Activated naive CD8-positive, alpha-beta T cell treated with anti-CD3 and anti-CD28 coated beads, Interleukin-2, amount 10 ng/mL, durations not matched to agents 7 days and 5 days (primary cell): ENCODE results near the gene MACROD2. TPM values are rescaled to one million over a fixed set of nuclear protein-coding genes. Genes with fewer than 3 reads are reported as not detected.

ENCODE experiments used
- ATAC-seq: fragments of 150-1000 bp; cut with Tn5 transposase; one replicate; pipeline ENCODE4 v1.10.0; 2021; ENCODE audit warnings: low read depth, moderate library complexity
- POLR2A ChIA-PET: fragments of 350-600 bp; sonication (Branson Sonifier 250); formaldehyde crosslinking; loops from one replicate; lab custom pipeline; 2021; ENCODE audit warnings: antibody characterized with exemption; lab: Charles Lee
- DNase-seq: peaks from one replicate; pipeline ENCODE4 v3.0.0; 2021
- H3K27ac Mint-ChIP-seq: one replicate; pipeline ENCODE4 v1.8.0; 2022; ENCODE audit warnings: mild to moderate bottlenecking, mixed read lengths
- H3K27me3 Mint-ChIP-seq: one replicate; pipeline ENCODE4 v1.8.0; 2022; ENCODE audit warnings: mild to moderate bottlenecking, moderate library complexity, mixed read lengths
- H3K36me3 Mint-ChIP-seq: one replicate; pipeline ENCODE4 v1.8.0; 2021; ENCODE audit warnings: mild to moderate bottlenecking, mixed read lengths
- H3K4me1 Mint-ChIP-seq: one replicate; pipeline ENCODE4 v1.8.0; 2021; ENCODE audit warnings: mixed read lengths
- H3K4me3 Mint-ChIP-seq: one replicate; pipeline ENCODE4 v1.8.0; 2022; ENCODE audit warnings: mild to moderate bottlenecking, moderate library complexity, mixed read lengths
- H3K9me3 Mint-ChIP-seq: one replicate; pipeline ENCODE4 v1.8.0; 2021; ENCODE audit warnings: mixed read lengths
- total RNA-seq, 2 experiments: library from RNA; stranded (reverse); gene quantifications; one replicate each; pipeline ENCODE4 v1.2.3, GENCODE V29; 2021

The MACROD2 gene
- total RNA-seq, 2 experiments from 2014 or later = not detected

DNA sequence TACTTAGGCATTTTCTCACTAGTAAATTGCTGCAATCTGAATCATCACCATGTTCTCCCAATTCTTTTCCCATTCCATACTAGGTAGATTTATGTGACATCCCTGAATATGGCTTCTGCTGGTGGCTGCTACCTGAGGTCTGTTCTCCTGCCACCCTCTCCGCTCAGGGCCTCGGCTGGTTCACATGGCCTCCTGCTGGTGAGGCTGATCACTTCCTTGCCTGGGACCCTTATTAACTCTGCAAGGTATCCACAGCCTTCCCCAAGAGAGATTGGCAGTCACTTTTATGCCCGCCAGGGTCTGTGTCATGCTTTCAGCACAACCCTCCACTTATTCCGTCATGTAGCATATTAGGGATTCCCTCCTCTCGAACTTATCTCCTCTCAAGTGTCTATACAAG lies 766.6 kb downstream of the MACROD2 start:
- ATAC-seq (no peak), DNase-seq (no peak)
- H3K27me3 Mint-ChIP-seq = no peaks in the 10 kb centered on the region
- POLR2A ChIA-PET = no interaction called here
- H3K4me1 Mint-ChIP-seq = no peaks in the 10 kb centered on the region
- peaks cover 2% of the 10 kb centered on the region for H3K9me3 Mint-ChIP-seq
- H3K4me3 Mint-ChIP-seq = no peak overlapping the region
- no peaks in the 10 kb centered on the region for H3K36me3 Mint-ChIP-seq
- H3K27ac Mint-ChIP-seq = no peak overlapping the region

GRCh38 chr20:14764511-14765369 lies 769.4 kb downstream of the MACROD2 start:
- H3K4me3 Mint-ChIP-seq = no peak overlapping the region
- H3K27me3 Mint-ChIP-seq = no peaks in the 10 kb centered on the region
- no peak overlapping the region for H3K27ac Mint-ChIP-seq
- DNase-seq (no peak), ATAC-seq (no peak)
- no peaks in the 10 kb centered on the region for H3K4me1 Mint-ChIP-seq
- no peaks in the 10 kb centered on the region for H3K36me3 Mint-ChIP-seq
- H3K9me3 Mint-ChIP-seq = peaks cover 4% of the 10 kb centered on the region
- POLR2A ChIA-PET = no interaction called here

- no peak for ATAC-seq
- H3K9me3 Mint-ChIP-seq = peaks cover 4% of the 10 kb centered on the region
- no peak for DNase-seq
- no peaks in the 10 kb centered on the region for H3K36me3 Mint-ChIP-seq
- H3K4me3 Mint-ChIP-seq = no peak overlapping the region
- no peaks in the 10 kb centered on the region for H3K27me3 Mint-ChIP-seq
- POLR2A ChIA-PET = no interaction called here
- no peaks in the 10 kb centered on the region for H3K4me1 Mint-ChIP-seq
- no peak overlapping the region for H3K27ac Mint-ChIP-seq
These were observed 770.0 kb downstream of the MACROD2 start for GRCh38 chr20:14765370-14765701.

DNA sequence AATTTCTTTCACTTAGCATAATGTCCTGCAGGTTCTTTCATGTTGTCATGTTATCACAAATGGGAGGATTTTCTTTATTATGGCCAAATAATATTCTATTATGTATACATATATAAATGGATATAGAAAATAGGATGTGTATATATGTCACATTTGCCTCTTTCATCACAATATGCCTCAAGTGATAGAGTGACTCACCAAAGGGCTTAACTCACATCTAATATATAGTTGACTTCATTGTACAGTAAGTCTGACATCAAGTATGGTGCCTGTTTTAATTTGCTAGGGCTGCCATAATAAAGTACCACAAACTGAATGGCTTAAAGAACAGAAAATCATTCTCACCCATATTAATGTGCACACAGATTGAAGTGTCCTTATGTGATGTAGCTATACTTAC lies 778.2 kb downstream of the MACROD2 start:
- POLR2A ChIA-PET = no interaction called here
- H3K27me3 Mint-ChIP-seq = no peaks in the 10 kb centered on the region
- H3K4me1 Mint-ChIP-seq = no peaks in the 10 kb centered on the region
- H3K27ac Mint-ChIP-seq = no peak overlapping the region
- peaks cover 7% of the 10 kb centered on the region for H3K9me3 Mint-ChIP-seq
- no peak overlapping the region for H3K4me3 Mint-ChIP-seq
- no peak for DNase-seq
- no peaks in the 10 kb centered on the region for H3K36me3 Mint-ChIP-seq
- ATAC-seq = no peak

- Mint-ChIP-seq H3K36me3 (no peaks in the 10 kb centered on the region), H3K4me3 (no peak overlapping the region), H3K27me3 (no peaks in the 10 kb centered on the region), H3K27ac (no peak overlapping the region), H3K9me3 (peaks cover 7% of the 10 kb centered on the region), H3K4me1 (no peaks in the 10 kb centered on the region)
- no peak for DNase-seq
- no peak for ATAC-seq
- POLR2A ChIA-PET = no interaction called here
These were observed 780.5 kb downstream of the MACROD2 start for GRCh38 chr20:14775778-14776177.

DNA sequence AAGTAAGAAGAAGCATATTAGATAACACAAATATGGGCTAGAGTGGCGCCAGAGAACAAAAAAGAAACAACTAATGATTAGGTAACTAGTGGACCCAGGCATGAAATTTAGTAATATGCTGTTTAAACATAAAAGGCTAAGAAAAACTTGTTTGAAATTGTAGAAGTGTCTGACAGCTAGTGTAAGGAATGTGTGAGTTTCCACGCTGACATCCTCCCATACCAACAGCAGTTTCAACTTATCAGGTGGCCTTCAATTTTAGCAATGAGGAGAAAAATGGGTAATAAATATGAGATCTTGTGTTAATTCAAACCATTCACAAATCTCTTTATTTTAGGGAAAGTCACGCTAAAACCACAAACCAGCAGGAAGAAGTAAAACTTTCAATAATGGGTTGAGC lies 782.3 kb downstream of the MACROD2 start:
- Mint-ChIP-seq H3K36me3 (no peaks in the 10 kb centered on the region), H3K27me3 (no peaks in the 10 kb centered on the region), H3K27ac (no peak overlapping the region), H3K4me3 (no peak overlapping the region), H3K9me3 (peaks cover 7% of the 10 kb centered on the region), H3K4me1 (no peaks in the 10 kb centered on the region)
- DNase-seq (no peak), ATAC-seq (no peak)
- POLR2A ChIA-PET = no interaction called here

GRCh38 chr20:14778096-14778495 lies 782.8 kb downstream of the MACROD2 start:
- Mint-ChIP-seq H3K27ac (no peak overlapping the region), H3K4me3 (no peak overlapping the region), H3K36me3 (no peaks in the 10 kb centered on the region), H3K4me1 (no peaks in the 10 kb centered on the region), H3K27me3 (no peaks in the 10 kb centered on the region), H3K9me3 (peaks cover 7% of the 10 kb centered on the region)
- no peak for DNase-seq
- POLR2A ChIA-PET = no interaction called here
- no peak for ATAC-seq

DNA sequence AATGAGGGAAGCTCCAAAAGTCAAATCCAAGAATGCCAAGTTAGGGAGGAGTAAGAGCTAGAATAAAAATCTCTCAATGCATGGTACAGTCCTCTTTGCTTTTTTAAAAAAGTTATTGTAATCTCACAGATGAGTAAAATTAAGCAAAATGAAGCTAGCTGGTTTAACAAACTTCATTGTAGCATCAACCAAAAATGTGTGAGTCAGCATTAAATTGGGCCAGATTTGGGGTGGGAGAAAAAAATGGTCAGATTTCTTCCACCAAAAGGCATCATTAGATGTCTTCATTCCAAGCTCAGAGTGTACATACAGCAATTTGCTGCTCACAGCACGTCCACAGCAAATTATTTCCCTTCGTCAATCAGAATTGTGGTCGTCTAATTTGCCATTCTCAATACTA lies 783.6 kb downstream of the MACROD2 start:
- DNase-seq (no peak), ATAC-seq (no peak)
- Mint-ChIP-seq H3K9me3 (peaks cover 7% of the 10 kb centered on the region), H3K27me3 (no peaks in the 10 kb centered on the region), H3K36me3 (no peaks in the 10 kb centered on the region), H3K27ac (no peak overlapping the region), H3K4me1 (no peaks in the 10 kb centered on the region), H3K4me3 (no peak overlapping the region)
- POLR2A ChIA-PET = no interaction called here

GRCh38 chr20:14780508-14780907 lies 785.2 kb downstream of the MACROD2 start:
- DNase-seq (no peak), ATAC-seq (no peak)
- POLR2A ChIA-PET = no interaction called here
- H3K27ac Mint-ChIP-seq = no peak overlapping the region
- H3K27me3 Mint-ChIP-seq = no peaks in the 10 kb centered on the region
- H3K9me3 Mint-ChIP-seq = peaks cover 6% of the 10 kb centered on the region
- H3K4me1 Mint-ChIP-seq = no peaks in the 10 kb centered on the region
- no peak overlapping the region for H3K4me3 Mint-ChIP-seq
- no peaks in the 10 kb centered on the region for H3K36me3 Mint-ChIP-seq

GRCh38 chr20:14782731-14783130 lies 787.4 kb downstream of the MACROD2 start:
- Mint-ChIP-seq H3K4me3 (no peak overlapping the region), H3K4me1 (no peaks in the 10 kb centered on the region), H3K27me3 (no peaks in the 10 kb centered on the region), H3K27ac (no peak overlapping the region), H3K9me3 (peaks cover 6% of the 10 kb centered on the region), H3K36me3 (no peaks in the 10 kb centered on the region)
- POLR2A ChIA-PET = no interaction called here
- no peak for ATAC-seq
- DNase-seq = no peak

DNA sequence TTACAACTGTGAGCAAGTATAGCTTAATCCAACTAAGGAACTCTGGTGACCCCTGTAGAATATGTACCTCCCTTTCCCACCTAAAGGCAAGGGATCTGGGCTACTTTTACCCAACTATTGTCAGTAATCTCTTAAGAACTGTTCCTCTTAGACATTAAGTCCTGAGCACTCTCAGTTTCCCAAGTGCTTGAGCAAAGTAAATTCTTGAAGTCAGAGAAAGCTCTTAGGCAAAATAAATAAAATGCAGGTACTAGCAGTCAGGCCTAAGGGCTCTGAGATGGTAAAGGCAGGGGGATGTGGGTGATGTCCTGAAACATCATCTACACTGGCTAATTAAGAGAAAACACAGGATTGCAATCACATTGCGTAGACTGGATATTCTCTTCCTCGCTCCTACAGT lies 788.5 kb downstream of the MACROD2 start:
- Mint-ChIP-seq H3K27ac (no peak overlapping the region), H3K4me3 (no peak overlapping the region), H3K4me1 (no peaks in the 10 kb centered on the region), H3K36me3 (no peaks in the 10 kb centered on the region), H3K9me3 (peaks cover 1% of the 10 kb centered on the region), H3K27me3 (no peaks in the 10 kb centered on the region)
- ATAC-seq = no peak
- POLR2A ChIA-PET = no interaction called here
- DNase-seq = no peak

GRCh38 chr20:14785065-14785743 lies 789.9 kb downstream of the MACROD2 start:
- DNase-seq (no peak), ATAC-seq (no peak)
- POLR2A ChIA-PET = no interaction called here
- Mint-ChIP-seq H3K4me1 (no peaks in the 10 kb centered on the region), H3K9me3 (peaks cover 1% of the 10 kb centered on the region), H3K27me3 (no peaks in the 10 kb centered on the region), H3K4me3 (no peak overlapping the region), H3K36me3 (no peaks in the 10 kb centered on the region), H3K27ac (no peak overlapping the region)

DNA sequence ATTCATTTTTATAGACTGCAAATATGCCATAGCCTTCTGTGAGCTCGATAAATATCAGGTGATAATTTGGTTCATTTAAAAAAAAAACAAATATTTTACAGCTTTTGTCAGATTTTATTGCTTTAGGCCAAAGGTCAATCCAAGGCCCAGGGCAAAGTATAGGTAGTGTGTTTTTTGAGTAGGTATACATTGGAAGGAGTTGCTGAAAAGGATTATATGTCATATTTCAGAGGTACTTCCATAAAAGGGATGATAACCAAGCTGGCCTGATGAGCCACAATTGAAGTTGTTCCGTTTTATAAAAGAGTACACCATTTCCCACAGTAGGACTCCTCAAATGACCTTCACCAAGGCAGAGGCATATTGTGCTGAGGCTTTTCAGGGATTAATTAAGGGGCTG lies 794.9 kb downstream of the MACROD2 start:
- POLR2A ChIA-PET = no interaction called here
- Mint-ChIP-seq H3K4me3 (no peak overlapping the region), H3K9me3 (no peaks in the 10 kb centered on the region), H3K4me1 (no peaks in the 10 kb centered on the region), H3K27me3 (no peaks in the 10 kb centered on the region), H3K27ac (no peak overlapping the region), H3K36me3 (no peaks in the 10 kb centered on the region)
- DNase-seq = no peak
- ATAC-seq = no peak
